Measurements from ENCODE around the gene PARVG. TPM values are rescaled to one million over a fixed set of nuclear protein-coding genes. Genes with fewer than 3 reads are reported as not detected.

The PARVG gene
- total RNA-seq, 4 donors from 2014 or later = 7.1 to 16.2 (median 11.2) TPM

- 94% methylated on average over 16 of the region's 16 CpGs for WGBS
- Histone ChIP-seq H3K4me1 (no peaks in the 10 kb centered on the region), H3K36me3 (no peaks in the 10 kb centered on the region), H3K4me3 (no peak overlapping the region), H3K27me3 (peaks cover 0 to 40% (median 0%) of the 10 kb centered on the region in 4 donors), H3K9me3 (peaks cover 0 to 8% (median 6%) of the 10 kb centered on the region in 4 donors), H3K27ac (replicated peaks in 1 of 4) (no peak overlapping the region)
- no peak for TF ChIP-seq EP300 (IDR thresholded peaks at IDR 0.05)
- no peak for TF ChIP-seq CTCF (IDR thresholded peaks at IDR 0.05)
- no peak for TF ChIP-seq POLR2AphosphoS5 (IDR thresholded peaks at IDR 0.05)
- TF ChIP-seq POLR2A (IDR thresholded peaks at IDR 0.05; ENCODE audit: low read depth) = no peak
- intact Hi-C loops (cut with DNase I) = no loop called here
- DNase-seq (ENCODE audit: extremely low spot score) = no peak
Measured at GRCh38 chr22:44204739-44205515, 24.2 kb downstream of the PARVG start.

- Histone ChIP-seq H3K36me3 (no peaks in the 10 kb centered on the region), H3K9me3 (peaks cover 0 to 11% (median 9%) of the 10 kb centered on the region in 4 donors), H3K27me3 (peaks cover 0 to 32% (median 0%) of the 10 kb centered on the region in 4 donors), H3K4me1 (no peaks in the 10 kb centered on the region), H3K27ac (replicated peaks in 1 of 4) (no peak overlapping the region), H3K4me3 (no peak overlapping the region)
- DNase-seq (ENCODE audit: extremely low spot score) = no peak
- WGBS = 87% methylated on average over 16 of the region's 16 CpGs
- TF ChIP-seq POLR2A (IDR thresholded peaks at IDR 0.05; ENCODE audit: low read depth) = no peak
- TF ChIP-seq POLR2AphosphoS5 (IDR thresholded peaks at IDR 0.05) = no peak
- TF ChIP-seq EP300 (IDR thresholded peaks at IDR 0.05) = no peak
- no peak for TF ChIP-seq CTCF (IDR thresholded peaks at IDR 0.05)
- intact Hi-C loops (cut with DNase I) = no loop called here
Measured at GRCh38 chr22:44205516-44206329, 25.0 kb downstream of the PARVG start.

- TF ChIP-seq CTCF (IDR thresholded peaks at IDR 0.05) (no peak), EP300 (IDR thresholded peaks at IDR 0.05) (no peak), POLR2A (IDR thresholded peaks at IDR 0.05; ENCODE audit: low read depth) (no peak), POLR2AphosphoS5 (IDR thresholded peaks at IDR 0.05) (no peak)
- H3K27ac ChIP-seq (replicated peaks in 1 of 4) = no peak overlapping the region
- peaks cover 0 to 11% (median 9%) of the 10 kb centered on the region in 4 donors for H3K9me3 ChIP-seq
- H3K4me1 ChIP-seq = no peaks in the 10 kb centered on the region
- WGBS = 83% methylated on average over 7 of the region's 9 CpGs
- intact Hi-C loops (cut with DNase I) = no loop called here
- peaks cover 0 to 26% (median 0%) of the 10 kb centered on the region in 4 donors for H3K27me3 ChIP-seq
- DNase-seq (ENCODE audit: extremely low spot score) = no peak
- no peak overlapping the region for H3K4me3 ChIP-seq
- no peaks in the 10 kb centered on the region for H3K36me3 ChIP-seq
Measured at GRCh38 chr22:44206330-44206645, 25.6 kb downstream of the PARVG start.

GRCh38 chr22:44206696-44207095 lies 26.0 kb downstream of the PARVG start:
- TF ChIP-seq EP300 (IDR thresholded peaks at IDR 0.05) = no peak
- TF ChIP-seq POLR2A (IDR thresholded peaks at IDR 0.05; ENCODE audit: low read depth) = no peak
- no peak for TF ChIP-seq CTCF (IDR thresholded peaks at IDR 0.05)
- no peak for TF ChIP-seq POLR2AphosphoS5 (IDR thresholded peaks at IDR 0.05)
- Histone ChIP-seq H3K27ac (replicated peaks in 1 of 4) (no peak overlapping the region), H3K4me1 (peaks cover 0 to 2% (median 1%) of the 10 kb centered on the region in 4 donors), H3K36me3 (no peaks in the 10 kb centered on the region), H3K9me3 (peaks cover 0 to 11% (median 9%) of the 10 kb centered on the region in 4 donors), H3K27me3 (peaks cover 0 to 22% (median 0%) of the 10 kb centered on the region in 4 donors), H3K4me3 (no peak overlapping the region)
- intact Hi-C loops (cut with DNase I) = no loop called here
- no peak for DNase-seq (ENCODE audit: extremely low spot score)
- WGBS = 76% methylated on average over 8 of the region's 8 CpGs

Measured in esophagus muscularis mucosa (tissue), 4 donors.